ENCODE results near the gene CLCA2.

CLCA2 gene

DNA sequence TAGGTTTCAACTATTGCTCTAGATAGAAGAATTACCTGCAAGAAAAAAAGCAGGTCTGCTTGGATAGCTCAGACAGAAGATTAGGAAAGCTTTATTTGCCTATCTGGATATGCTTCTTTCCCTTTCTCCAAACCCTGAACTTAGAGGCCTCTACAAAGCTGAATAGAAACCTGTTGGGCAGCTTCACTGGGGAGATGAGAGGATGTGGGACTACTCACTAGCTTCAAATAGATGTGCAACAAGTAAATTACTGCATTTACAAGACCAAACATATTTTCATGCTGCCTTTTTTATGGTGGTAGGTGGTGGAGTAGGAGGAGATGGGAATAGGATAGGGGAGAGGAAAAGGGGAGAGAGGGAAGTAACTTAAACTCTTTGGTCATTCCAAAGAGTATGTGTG, 6.4 kb downstream of the CLCA2 start:
- no peak for DNase-seq (ENCODE audit: low read depth in 2 of 2)

DNA sequence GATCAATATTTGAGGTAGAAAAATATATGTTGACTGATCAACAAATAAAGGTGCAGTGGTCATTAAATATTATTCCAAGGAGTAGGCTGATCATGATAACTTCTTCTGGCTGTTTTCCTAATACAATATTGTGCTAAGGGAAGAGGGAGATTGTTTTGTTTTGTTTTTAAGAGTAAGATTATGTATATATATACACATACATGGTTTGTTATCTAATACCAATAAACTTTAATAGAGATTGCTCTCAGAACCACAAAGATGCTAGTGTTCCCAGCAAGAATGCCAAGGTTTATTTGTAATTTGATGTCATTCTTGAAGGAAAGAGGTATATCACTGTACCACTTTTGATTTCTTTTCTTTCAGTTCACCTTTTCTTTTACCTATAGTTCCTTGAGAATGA, 10.1 kb downstream of the CLCA2 start:
- no peak for DNase-seq (ENCODE audit: low read depth in 2 of 2)

DNA sequence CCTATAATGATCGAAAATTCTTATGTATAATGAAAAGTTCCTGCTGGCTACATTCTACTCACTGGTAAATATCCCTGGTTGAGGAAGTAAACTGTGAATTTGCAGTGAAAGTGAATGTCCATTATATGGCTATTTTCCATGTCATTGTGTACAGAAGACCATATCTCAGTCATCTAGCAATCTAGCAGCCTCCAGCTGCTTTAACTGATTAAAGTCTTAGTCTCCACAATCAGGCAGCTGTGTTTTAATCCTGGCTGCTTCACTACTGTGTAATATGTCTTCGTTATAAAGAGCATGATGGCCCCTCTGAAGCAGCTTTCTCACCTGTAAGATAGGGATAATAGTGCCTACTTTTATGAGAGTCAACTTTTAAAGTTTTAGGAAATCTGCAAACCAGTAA, 11.4 kb downstream of the CLCA2 start:
- DNase-seq (ENCODE audit: low read depth in 2 of 2), result no peak

DNA sequence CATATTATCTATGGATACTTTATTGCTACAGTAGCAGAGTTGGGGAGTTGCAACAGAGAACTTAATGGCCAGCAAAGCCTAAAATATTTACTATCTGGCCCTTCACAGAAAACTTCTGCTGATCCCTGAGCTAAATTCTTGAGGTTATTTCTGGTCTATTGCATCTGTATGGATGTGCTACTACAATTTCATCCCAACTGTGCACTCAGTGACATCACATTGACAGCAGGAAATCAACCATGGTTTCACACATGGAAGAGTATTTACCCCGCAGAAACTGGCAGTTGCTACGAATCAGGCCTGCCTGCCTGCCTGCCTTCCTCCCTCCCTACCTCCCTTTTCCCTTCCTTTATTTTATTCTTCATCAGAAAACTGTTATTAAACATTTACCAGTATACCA, 12.1 kb downstream of the CLCA2 start:
- no peak for DNase-seq (ENCODE audit: low read depth in 2 of 2)

DNA sequence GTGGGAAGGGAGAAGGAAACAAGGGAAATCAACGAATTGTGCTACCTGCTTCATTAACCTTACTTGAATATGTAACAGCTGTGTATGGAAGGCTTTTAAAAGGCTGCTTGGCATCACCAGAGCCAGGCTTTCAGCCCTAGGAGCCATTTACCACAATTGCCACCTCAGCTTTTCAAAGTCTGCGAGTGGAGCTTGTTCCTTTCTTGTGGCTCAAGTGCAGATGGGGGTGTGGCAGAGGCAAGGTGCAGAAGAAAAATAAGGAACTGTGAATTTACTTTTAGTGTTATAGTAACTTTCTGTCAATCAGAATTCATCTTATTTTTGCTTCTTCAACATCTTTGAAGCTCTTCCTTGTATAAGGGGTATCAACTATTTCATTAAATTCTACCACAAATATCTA, 17.6 kb downstream of the CLCA2 start:
- no peak for DNase-seq (ENCODE audit: low read depth in 2 of 2)

DNA sequence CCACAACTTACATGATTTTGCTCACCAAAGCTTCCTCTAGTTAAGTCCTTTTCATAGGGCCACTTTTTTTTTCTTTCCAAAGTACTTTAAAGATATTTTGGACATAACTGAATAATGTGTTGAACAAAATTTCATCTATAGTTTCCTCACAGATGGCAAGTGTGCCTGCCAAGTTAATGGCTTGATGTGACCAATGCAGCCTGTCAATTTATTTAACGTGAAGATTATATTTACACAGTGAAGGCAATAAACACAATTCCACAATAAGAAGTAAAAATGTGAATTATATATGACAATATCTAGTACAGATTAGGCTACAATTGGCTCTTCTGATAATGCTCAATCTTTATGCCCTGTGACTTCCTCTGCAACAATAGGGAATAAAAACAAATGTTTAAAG, 18.0 kb downstream of the CLCA2 start:
- DNase-seq (ENCODE audit: low read depth in 2 of 2), result no peak

DNA sequence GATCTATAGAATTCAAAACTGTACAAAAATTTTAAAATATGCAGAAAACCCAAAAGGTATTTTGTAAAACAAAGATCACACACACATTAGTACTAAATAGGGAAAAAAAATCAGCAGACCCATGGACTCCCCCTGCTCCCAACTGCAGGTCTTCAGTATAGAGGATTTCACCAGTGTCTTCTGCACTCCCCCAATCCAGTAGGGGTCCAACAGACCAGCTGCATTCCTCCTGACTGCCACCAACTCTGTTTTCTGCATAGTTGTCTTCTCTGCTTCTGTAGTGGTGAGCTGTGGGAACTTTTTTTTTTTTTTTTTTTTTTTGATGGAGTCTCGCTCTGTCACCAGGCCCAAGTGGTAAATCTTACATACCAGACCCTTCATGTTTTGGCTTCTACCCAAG, 21.9 kb downstream of the CLCA2 start:
- DNase-seq (ENCODE audit: low read depth in 2 of 2), result no peak

DNA sequence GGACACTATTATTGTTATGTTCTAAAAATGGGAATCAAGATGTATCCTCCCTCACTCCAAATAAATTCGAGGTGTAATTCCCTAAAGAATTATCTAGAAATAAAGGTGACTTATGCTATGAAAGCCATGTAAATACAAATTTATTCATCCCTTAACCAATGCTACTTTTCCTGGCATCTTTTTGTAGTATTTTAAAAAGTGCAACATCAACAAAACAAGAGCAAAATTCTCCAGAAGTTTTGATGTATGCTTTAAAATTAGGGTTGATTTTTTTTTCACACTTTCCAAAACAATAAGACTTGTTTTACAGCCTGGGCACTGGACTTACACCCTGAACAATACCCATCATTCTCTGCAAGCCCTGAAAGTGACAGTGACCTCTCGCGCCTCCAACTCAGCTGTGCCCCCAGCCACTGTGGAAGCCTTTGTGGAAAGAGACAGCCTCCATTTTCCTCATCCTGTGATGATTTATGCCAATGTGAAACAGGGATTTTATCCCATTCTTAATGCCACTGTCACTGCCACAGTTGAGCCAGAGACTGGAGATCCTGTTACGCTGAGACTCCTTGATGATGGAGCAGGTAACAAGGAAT, 23.3 kb downstream of the CLCA2 start:
- DNase-seq (ENCODE audit: low read depth in 2 of 2), result no peak

DNA sequence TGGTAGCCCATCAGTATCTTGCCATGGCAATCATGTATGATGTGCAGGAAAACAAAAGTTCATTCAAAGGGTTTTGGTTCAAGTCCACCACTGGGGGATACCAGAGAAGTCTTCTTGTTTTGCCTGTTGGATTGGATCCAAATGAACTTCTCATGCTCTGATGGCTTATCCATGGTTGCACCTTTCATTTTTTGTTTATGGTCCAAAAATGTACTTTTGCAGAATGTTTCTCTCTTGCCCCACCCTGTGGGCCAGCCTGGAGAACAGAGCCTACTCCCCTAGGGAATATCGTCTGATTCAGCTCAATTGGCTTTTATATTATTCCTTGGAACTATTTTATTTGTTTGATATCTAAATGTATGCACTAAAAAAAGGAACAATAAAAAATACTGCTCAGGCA, 24.7 kb downstream of the CLCA2 start:
- DNase-seq (ENCODE audit: low read depth in 2 of 2), result no peak

DNA sequence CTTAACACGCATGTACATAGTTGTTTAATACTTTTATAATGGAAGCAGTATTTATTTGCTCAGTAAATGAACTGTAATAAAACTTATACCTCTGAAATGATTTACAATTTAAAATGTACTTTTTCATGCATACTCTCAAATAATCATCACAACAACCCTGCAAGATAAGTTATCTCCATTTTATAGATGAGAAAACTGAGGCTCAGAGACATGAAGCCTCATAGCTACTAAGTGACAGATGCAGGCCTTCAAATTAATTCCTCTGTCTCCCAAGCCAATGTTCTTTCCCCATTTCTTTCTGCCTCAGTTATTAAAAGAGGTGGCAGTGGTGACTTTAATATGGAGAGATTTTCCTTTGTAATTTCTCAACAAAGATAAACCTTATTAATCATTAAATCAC, 25.1 kb downstream of the CLCA2 start:
- no peak for DNase-seq (ENCODE audit: low read depth in 2 of 2)

DNA sequence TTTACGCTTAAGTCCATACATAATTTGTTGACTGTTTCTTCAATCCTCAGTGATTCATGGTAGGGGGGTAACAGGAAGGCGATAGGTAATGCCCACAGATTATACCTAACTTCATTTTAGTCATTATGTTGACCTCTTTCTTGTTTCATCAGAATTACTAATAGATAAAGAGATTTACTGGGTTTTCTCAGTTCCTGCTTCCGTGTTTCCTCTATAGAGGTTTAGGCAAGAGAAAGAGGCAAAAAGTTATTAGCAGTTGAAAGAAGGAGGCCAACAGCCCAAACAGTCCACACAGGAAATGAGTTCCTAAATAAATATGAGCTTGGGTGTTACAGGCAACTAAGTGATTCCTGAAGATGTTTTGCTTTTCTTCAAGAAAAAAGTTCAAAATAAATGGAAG, 26.9 kb downstream of the CLCA2 start:
- DNase-seq (ENCODE audit: low read depth in 2 of 2), result no peak

DNA sequence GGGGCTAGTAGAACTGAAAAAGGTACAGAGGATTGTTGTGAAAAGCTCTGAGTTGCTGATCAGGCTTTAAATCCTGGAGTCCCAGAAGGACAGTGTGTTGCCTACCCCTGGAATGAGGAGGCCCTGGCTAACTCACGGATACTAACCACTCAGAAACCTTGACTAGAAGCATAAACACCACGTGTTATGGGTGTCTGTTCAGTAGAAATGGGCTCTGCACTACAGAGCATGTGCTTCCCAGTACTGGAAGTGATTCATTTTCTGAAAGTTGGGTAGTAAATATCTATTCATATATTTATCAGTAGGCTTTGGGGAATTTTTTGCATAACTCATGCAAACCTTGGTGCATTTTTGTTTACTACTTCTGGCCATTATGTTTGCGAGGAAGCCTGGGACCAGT, 29.7 kb downstream of the CLCA2 start:
- no peak for DNase-seq (ENCODE audit: low read depth in 2 of 2)

DNA sequence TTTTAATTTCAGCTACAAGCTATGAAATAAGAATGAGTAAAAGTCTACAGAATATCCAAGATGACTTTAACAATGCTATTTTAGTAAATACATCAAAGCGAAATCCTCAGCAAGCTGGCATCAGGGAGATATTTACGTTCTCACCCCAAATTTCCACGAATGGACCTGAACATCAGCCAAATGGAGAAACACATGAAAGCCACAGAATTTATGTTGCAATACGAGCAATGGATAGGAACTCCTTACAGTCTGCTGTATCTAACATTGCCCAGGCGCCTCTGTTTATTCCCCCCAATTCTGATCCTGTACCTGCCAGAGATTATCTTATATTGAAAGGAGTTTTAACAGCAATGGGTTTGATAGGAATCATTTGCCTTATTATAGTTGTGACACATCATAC, 31.1 kb downstream of the CLCA2 start:
- no peak for DNase-seq (ENCODE audit: low read depth in 2 of 2)

DNA sequence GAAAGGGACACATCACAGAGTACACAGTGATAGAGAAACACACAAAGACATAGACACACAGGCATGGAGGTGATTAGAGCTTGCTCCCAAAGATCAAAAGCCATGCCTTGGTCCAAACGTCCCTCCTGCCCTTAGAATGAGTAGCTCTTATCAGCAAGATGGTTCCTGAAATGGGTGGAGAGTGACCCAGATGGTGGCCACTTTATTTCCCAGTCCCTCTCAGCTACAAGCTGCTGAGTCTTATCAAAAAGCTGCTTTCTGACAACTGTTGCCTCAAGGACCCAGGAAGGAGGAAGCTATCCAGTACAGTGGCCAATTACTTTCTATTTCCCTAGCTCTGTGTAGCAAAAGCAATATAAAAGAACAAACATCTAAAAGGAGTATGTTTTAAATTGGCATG, 37.0 kb downstream of the CLCA2 start:
- DNase-seq (ENCODE audit: low read depth in 2 of 2), result no peak

DNA sequence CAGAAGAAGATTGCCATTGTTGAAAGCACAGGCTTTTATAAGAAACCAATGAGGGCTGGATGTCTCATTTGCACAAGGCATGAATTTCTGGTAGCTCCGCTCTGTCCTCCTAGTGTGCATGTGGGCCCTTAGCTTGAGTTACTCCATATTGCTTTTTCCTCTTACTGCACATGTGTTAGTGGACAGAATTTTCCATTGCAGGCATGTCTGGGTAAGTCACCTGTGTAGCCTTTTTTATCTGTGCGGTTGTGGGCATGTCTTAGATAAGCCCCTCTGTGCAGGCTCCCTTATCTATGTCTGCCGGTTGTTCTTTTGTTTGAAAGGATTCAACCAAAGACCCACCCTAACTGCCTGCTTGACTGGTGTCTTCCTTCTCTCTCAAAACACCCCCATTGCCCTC, 37.5 kb downstream of the CLCA2 start:
- DNase-seq (ENCODE audit: low read depth in 2 of 2), result no peak

DNA sequence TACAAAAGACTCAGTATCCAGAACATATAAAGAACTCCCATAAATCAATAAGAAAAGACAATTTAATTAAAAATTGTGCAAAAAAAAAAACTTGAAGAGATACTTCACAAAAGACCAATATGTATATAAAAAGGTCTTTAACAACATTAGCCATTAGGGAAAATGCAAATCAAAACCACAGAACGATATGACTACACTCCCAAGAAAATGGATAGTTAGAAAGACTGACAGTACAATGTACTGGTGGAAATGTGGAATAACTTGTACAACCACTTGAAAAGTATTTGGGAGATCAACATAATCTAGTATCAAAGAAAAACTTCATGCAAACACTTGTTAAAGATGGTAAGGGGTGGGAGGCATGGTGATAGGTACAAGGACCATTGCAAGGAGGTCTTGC, 40.8 kb downstream of the CLCA2 start:
- DNase-seq (ENCODE audit: low read depth in 2 of 2), result no peak

DNA sequence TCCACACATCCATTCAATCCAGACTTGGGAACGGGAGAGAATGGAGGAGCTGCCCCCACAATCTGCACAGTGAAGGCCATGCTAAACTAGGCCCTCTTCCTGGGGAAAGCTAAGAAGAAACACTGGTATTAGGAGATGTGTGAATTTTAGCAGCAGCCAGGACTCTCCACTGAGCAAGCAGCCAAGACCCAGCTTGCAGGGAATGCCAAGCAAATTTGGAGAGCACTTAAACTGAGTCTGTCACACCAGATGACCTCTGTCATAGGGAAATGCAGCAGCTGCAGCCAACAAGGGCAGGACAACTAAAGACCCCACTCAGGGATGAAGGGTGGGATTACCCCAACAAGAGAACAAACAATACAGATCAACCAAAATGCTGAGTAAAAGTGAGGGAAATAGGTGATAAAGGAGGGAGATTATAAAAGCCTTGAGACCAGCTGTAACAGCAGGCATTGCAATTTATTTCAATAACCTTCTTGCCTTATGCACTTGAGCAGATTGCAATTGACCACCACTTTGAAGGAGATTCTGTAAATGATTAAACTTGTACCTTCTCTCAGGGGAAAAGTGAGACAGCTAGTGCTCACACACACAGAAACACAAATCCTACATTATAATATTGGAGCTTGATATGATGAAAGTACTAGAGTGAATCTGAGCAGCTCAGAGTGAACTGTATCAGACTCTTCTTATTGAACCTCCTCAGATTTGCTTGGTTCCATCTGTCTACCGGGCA, 42.3 kb downstream of the CLCA2 start:
- no peak for DNase-seq (ENCODE audit: low read depth in 2 of 2)

DNA sequence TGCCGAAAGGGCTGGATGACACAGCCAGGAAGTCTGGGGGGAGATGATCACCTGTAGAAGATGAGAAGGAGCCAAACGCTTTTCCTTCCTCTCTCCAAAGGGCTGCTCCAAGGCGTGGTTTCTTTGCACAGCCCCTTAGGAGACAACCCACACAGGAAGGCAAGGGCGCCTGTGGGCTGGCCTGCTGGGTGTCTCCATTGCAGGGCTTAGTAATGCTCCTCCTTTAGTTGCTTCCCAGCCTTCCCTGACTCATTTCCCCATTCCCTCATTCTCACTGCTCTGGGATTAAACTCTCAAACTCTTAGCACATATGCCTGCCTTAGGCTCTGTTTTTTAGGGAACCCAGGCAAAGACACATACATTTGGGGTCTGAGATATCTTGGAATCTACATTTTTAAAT, 43.0 kb downstream of the CLCA2 start:
- DNase-seq (ENCODE audit: low read depth in 2 of 2), result no peak

DNA sequence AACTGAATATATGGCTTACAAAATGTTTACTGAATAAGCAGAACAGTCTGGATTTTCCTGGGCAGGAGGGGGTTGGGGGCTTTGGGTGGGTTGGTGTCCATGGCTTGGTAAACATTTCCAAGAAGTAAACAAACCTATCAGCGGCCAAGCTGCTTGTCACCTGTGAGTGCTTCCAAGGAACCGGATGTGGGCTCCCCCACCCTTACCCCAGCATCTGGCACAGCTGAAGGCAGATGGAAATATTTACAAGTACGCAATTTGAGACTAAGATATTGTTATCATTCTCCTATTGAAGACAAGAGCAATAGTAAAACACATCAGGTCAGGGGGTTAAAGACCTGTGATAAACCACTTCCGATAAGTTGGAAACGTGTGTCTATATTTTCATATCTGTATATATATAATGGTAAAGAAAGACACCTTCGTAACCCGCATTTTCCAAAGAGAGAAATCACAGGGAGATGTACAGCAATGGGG, 44.6 kb downstream of the CLCA2 start, which contains the start of gene CLCA1:
Gene CLCA1 (plus strand): TSS at position 427 of the 477 bp plus-strand sequence. CDS start 45 bp downstream, at position 472.
- DNase-seq (ENCODE audit: low read depth in 2 of 2), result no peak

DNA sequence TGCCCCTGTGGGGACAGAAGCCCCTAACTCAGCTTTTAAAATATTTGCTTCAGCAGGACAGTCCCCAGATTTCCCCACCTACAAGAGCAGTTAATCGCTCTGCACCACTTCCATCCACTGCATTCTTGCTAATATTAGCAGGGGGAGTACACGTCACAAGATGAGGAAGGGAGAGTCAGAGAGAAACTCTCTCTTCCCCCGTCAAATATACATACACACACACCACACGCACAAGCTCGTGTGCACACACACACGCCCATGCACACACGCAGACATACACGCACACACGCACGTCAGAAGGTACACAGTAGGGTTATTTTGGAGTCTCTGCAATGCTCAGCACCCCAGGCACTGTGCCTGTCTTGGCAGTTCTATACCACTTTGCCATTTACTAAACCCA, 46.9 kb downstream of the CLCA2 start:
- DNase-seq (ENCODE audit: low read depth in 2 of 2), result no peak

DNA sequence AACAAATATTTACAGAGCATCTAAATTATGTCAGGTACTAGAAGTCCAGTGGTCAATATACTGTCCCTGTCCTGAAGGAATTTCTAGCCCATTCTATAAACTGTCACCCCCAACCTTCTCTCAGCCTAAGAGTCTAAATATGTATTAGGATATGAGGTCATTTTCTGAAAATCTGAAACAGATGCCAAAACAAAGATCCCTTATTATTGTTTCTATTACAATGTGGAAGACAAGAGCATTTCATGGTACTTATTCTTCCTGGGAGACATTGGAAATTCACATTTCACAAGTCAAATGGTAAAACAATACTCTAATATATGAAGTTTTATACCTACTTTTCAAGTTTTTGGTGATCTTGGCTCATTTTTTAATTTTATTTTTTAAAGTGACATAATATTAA, 47.3 kb downstream of the CLCA2 start:
- no peak for DNase-seq (ENCODE audit: low read depth in 2 of 2)

DNA sequence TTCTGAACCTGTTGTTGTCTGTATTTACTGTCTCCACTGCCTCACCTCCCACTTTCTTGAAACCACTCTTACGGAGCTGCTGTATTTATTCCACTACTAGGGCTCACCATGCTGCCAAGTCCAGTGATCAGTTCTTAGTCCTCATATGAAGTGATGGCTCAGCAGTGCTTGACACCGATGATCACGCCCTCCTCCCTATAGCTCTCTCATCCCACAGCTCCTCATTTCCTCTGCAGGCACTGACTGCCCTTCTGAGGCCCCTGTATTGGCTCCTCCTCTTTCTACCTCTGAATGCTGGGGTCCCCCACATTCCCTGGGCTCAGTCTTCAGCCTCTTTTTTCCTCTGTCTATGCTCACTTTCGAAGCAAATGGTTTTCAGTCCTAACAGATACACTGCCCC, 48.2 kb downstream of the CLCA2 start:
- no peak for DNase-seq (ENCODE audit: low read depth in 2 of 2)

DNA sequence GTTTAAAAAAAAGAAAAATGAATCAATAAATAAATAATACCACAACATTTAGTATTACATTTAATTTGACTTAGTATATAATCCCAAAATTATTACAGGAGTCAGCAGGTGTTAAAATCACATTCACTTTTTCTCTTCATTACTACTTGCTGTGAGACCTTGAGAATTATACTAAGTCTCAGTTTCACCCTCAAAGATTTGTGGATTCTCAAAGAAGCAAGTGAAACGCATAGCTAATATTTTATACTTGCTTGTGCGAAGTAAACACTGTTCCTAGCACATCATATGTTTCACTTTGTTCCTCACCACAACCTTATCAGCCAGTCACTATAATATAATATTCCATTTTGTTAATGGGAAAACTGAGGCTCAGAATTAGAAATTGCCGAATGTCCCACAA, 48.8 kb downstream of the CLCA2 start:
- no peak for DNase-seq (ENCODE audit: low read depth in 2 of 2)

DNA sequence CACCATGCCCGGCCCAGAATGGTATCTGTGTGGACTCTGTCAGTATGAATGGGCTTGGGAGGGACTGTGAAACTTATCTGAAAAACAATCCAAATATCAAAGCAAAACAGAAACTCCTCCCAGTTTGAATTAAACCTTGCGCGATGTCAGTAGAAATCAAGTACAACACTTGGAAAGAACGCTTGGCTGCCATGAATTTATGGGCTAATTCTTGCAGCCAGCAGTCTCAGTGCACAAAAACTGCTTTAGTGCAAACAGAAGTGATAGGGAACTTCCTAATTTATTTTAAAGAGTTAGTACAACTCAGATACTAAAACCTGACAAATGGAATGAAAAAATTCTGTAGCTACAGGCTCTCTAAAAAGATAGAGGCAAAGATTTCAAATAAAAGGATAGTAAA, 53.3 kb downstream of the CLCA2 start:
- no peak for DNase-seq (ENCODE audit: low read depth in 2 of 2)

Data from stimulated activated CD8-positive, alpha-beta memory T cell treated with anti-CD3 and anti-CD28 coated beads, Interleukin-15, amount 100 ng/mL, for 4 hours (primary cell).